ENCODE results near the gene FAM107A. TPM values are rescaled to one million over a fixed set of nuclear protein-coding genes. Genes with fewer than 3 reads are reported as not detected.

The FAM107A gene
- total RNA-seq, 1 donor from 2014 or later, result not detected

DNA sequence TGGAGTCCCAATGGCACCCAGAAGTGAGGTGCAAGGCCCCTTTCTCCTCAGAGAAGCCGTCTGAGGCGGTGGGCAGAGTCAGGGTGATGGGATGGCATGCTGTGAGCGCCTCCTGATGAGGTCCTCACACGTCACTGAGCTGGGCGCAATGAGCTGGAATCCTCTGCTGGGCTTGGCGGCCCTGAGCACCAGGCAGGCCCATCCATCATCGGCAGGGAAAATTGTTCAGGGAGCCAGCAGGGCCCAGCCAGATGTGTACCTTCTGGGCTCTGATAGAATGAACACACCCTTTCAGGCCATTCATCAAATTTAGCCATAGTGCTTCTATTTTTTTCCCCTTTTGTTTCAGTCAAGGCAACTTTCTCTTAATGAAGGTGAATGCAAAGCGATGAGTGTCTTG is 45.7 kb upstream of the FAM107A start:
- H3K4me1 ChIP-seq (ENCODE audit: insufficient read depth, low read length), result no peaks in the 10 kb centered on the region
- Mint-ChIP-seq H3K27ac (ENCODE audit: unreplicated experiment) (no peak overlapping the region), H3K36me3 (ENCODE audit: low read depth, unreplicated experiment) (no peaks in the 10 kb centered on the region), H3K9me3 (ENCODE audit: unreplicated experiment) (peaks cover 6% of the 10 kb centered on the region), H3K27me3 (ENCODE audit: low read depth, unreplicated experiment) (peaks cover 43% of the 10 kb centered on the region), H3K4me1 (ENCODE audit: low read depth, unreplicated experiment) (peaks cover 7% of the 10 kb centered on the region), H3K4me3 (ENCODE audit: unreplicated experiment) (no peak overlapping the region)
- H3K27ac ChIP-seq (ENCODE audit: low read depth, low read length), result no peak overlapping the region
- H3K4me2 ChIP-seq (ENCODE audit: low read length), result no peak overlapping the region
- no peaks in the 10 kb centered on the region for H3K36me3 ChIP-seq (ENCODE audit: insufficient read depth, low read length)
- H3K4me3 ChIP-seq (ENCODE audit: insufficient read depth, low read depth, low read length), result no peak overlapping the region
- DNase-seq (ENCODE audit: low read depth), result no peak
- no peaks in the 10 kb centered on the region for H3K79me2 ChIP-seq (ENCODE audit: insufficient read depth, low read length)
- H2AFZ ChIP-seq (ENCODE audit: low read depth, low read length), result no peak overlapping the region
- peaks cover 4% of the 10 kb centered on the region for H3K27me3 ChIP-seq (ENCODE audit: insufficient read depth, low read length)
- H3K9me3 ChIP-seq (ENCODE audit: insufficient read depth, low read depth, low read length), result no peaks in the 10 kb centered on the region
- no peak overlapping the region for H3K9ac ChIP-seq (ENCODE audit: low read length)
- H4K20me1 ChIP-seq (ENCODE audit: insufficient read depth, low read length), result no peaks in the 10 kb centered on the region
- TF ChIP-seq, protein P1, sequence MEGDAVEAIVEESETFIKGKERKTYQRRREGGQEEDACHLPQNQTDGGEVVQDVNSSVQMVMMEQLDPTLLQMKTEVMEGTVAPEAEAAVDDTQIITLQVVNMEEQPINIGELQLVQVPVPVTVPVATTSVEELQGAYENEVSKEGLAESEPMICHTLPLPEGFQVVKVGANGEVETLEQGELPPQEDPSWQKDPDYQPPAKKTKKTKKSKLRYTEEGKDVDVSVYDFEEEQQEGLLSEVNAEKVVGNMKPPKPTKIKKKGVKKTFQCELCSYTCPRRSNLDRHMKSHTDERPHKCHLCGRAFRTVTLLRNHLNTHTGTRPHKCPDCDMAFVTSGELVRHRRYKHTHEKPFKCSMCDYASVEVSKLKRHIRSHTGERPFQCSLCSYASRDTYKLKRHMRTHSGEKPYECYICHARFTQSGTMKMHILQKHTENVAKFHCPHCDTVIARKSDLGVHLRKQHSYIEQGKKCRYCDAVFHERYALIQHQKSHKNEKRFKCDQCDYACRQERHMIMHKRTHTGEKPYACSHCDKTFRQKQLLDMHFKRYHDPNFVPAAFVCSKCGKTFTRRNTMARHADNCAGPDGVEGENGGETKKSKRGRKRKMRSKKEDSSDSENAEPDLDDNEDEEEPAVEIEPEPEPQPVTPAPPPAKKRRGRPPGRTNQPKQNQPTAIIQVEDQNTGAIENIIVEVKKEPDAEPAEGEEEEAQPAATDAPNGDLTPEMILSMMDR (IDR thresholded peaks at IDR 0.05; ENCODE audit: insufficient read depth, low read depth, low read length), result no peak
- TF ChIP-seq EZH2 (IDR thresholded peaks at IDR 0.05; ENCODE audit: insufficient read depth, low read length), result no peak
- no peak for FAIRE-seq

DNA sequence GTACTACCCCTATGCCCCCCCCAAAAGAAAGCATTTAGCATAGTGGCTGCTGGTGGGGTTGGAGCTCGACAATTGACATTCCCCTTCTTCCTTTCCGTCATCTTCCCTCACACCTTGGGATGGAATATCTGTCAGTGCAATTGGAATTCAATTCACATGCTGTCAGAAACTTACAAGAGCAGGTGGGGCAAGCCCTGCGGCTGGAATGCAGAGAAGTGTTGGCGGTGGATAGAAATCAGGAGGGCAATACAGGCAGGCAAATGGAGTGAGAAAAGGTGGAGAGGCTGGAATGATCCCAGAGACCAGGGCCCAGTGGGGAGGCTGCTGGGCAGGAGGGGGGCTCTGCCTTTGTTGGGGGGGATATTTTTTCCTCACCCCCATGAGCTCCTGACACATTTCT is 45.2 kb upstream of the FAM107A start:
- H3K36me3 Mint-ChIP-seq (ENCODE audit: low read depth, unreplicated experiment), result no peaks in the 10 kb centered on the region
- TF ChIP-seq, protein P1 (IDR thresholded peaks at IDR 0.05; ENCODE audit: insufficient read depth, low read depth, low read length), result no peak
- TF ChIP-seq EZH2 (IDR thresholded peaks at IDR 0.05; ENCODE audit: insufficient read depth, low read length), result no peak
- Histone ChIP-seq H3K4me2 (ENCODE audit: low read length) (no peak overlapping the region), H3K4me1 (ENCODE audit: insufficient read depth, low read length) (no peaks in the 10 kb centered on the region), H2AFZ (ENCODE audit: low read depth, low read length) (no peak overlapping the region), H3K79me2 (ENCODE audit: insufficient read depth, low read length) (no peaks in the 10 kb centered on the region), H3K27ac (ENCODE audit: low read depth, low read length) (no peak overlapping the region), H3K9me3 (ENCODE audit: insufficient read depth, low read depth, low read length) (no peaks in the 10 kb centered on the region), H4K20me1 (ENCODE audit: insufficient read depth, low read length) (no peaks in the 10 kb centered on the region), H3K36me3 (ENCODE audit: insufficient read depth, low read length) (no peaks in the 10 kb centered on the region), H3K4me3 (ENCODE audit: insufficient read depth, low read depth, low read length) (no peak overlapping the region), H3K9ac (ENCODE audit: low read length) (no peak overlapping the region), H3K27me3 (ENCODE audit: insufficient read depth, low read length) (peaks cover 4% of the 10 kb centered on the region)
- peaks cover 6% of the 10 kb centered on the region for H3K9me3 Mint-ChIP-seq (ENCODE audit: unreplicated experiment)
- DNase-seq (ENCODE audit: low read depth) (no peak), FAIRE-seq (no peak)
- H3K27ac Mint-ChIP-seq (ENCODE audit: unreplicated experiment), result no peak overlapping the region
- peaks cover 7% of the 10 kb centered on the region for H3K4me1 Mint-ChIP-seq (ENCODE audit: low read depth, unreplicated experiment)
- peaks cover 41% of the 10 kb centered on the region for H3K27me3 Mint-ChIP-seq (ENCODE audit: low read depth, unreplicated experiment)
- no peak overlapping the region for H3K4me3 Mint-ChIP-seq (ENCODE audit: unreplicated experiment)

DNA sequence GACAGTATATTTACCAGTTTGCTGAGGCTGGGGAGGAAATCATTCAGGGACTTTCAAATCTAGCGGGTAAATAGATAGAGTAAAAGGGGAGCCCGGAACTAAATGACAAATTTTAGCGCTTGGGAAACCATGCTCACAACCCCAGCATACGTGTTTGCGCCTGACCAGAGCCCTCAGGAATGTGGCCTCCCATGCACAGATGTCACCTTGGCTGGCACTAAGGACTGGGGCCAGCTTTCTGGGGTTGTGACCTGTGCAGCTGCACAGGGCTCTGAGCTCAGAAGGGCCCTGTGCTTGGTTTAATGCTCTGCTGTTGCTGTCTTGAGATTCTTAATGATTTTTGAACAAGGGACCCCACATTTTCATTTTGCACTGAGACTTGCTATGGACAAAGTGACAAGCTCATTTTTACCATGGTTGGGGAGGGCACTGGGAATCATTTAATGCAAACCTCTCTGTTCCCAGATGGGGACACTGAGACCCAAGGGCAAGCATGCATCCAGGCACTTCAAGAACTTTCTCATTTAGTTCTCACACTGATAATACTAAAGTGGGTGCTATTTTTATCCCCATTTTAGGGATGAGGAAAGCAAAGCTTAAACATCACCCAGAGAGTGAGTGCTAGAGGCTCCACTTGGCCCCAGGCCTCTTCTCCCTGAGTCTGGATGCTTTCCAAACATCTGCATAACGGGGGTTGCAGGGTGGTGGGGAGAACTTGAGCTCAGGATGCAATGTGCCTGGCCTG is 44.1 kb upstream of the FAM107A start:
- H3K4me1 Mint-ChIP-seq (ENCODE audit: low read depth, unreplicated experiment), result peaks cover 7% of the 10 kb centered on the region
- H2AFZ ChIP-seq (ENCODE audit: low read depth, low read length), result no peak overlapping the region
- FAIRE-seq (no peak), DNase-seq (ENCODE audit: low read depth) (no peak)
- no peak overlapping the region for H3K27ac Mint-ChIP-seq (ENCODE audit: unreplicated experiment)
- H3K4me3 ChIP-seq (ENCODE audit: insufficient read depth, low read depth, low read length), result no peak overlapping the region
- H3K27ac ChIP-seq (ENCODE audit: low read depth, low read length), result no peak overlapping the region
- H3K9me3 Mint-ChIP-seq (ENCODE audit: unreplicated experiment), result peaks cover 6% of the 10 kb centered on the region
- no peak overlapping the region for H3K9ac ChIP-seq (ENCODE audit: low read length)
- H3K4me2 ChIP-seq (ENCODE audit: low read length), result no peak overlapping the region
- no peak overlapping the region for H3K4me3 Mint-ChIP-seq (ENCODE audit: unreplicated experiment)
- H3K9me3 ChIP-seq (ENCODE audit: insufficient read depth, low read depth, low read length), result no peaks in the 10 kb centered on the region
- no peaks in the 10 kb centered on the region for H4K20me1 ChIP-seq (ENCODE audit: insufficient read depth, low read length)
- H3K36me3 Mint-ChIP-seq (ENCODE audit: low read depth, unreplicated experiment), result no peaks in the 10 kb centered on the region
- no peaks in the 10 kb centered on the region for H3K36me3 ChIP-seq (ENCODE audit: insufficient read depth, low read length)
- TF ChIP-seq, protein P1 (IDR thresholded peaks at IDR 0.05; ENCODE audit: insufficient read depth, low read depth, low read length), result no peak
- no peak for TF ChIP-seq EZH2 (IDR thresholded peaks at IDR 0.05; ENCODE audit: insufficient read depth, low read length)
- no peaks in the 10 kb centered on the region for H3K79me2 ChIP-seq (ENCODE audit: insufficient read depth, low read length)
- H3K27me3 Mint-ChIP-seq (ENCODE audit: low read depth, unreplicated experiment), result peaks cover 41% of the 10 kb centered on the region
- H3K4me1 ChIP-seq (ENCODE audit: insufficient read depth, low read length), result no peaks in the 10 kb centered on the region
- H3K27me3 ChIP-seq (ENCODE audit: insufficient read depth, low read length), result peaks cover 4% of the 10 kb centered on the region

All from astrocyte (in vitro differentiated cells and primary cell).